ENCODE results near the gene ARSB.

GRCh38 chr5:78997090-78997489 lies 12.0 kb upstream of the ARSB start:
- no peak for TF ChIP-seq CTCF (IDR thresholded peaks at IDR 0.05 in 2 of 3, conservative IDR thresholded peaks at IDR 0.05 in 1 of 3; ENCODE audit: insufficient read depth in 2 of 3, low read depth in 1 of 3, low read length in 3 of 3)
- TF ChIP-seq SPI1 (IDR thresholded peaks at IDR 0.05; ENCODE audit: borderline replicate concordance, low read depth, low read length): no peak
- no peak for TF ChIP-seq MAX (CRISPR knock-in tag; IDR thresholded peaks at IDR 0.05)

Measured in K562 (cell line).